ENCODE results near the gene UNC5B. TPM values are rescaled to one million over a fixed set of nuclear protein-coding genes. Genes with fewer than 3 reads are reported as not detected.

The UNC5B gene
- 0.53 to 0.77 TPM (median 0.70 TPM) in 5 replicates for total RNA-seq (2022; extraction: Qiagen RNA extraction; ENCODE audit: low read depth)

GRCh38 chr10:71212318-71213126, at the start of gene UNC5B:
Gene UNC5B, plus strand, starts transcription at chr10:71212570. Its CDS starts 416 bp downstream, at chr10:71212986.

DNA sequence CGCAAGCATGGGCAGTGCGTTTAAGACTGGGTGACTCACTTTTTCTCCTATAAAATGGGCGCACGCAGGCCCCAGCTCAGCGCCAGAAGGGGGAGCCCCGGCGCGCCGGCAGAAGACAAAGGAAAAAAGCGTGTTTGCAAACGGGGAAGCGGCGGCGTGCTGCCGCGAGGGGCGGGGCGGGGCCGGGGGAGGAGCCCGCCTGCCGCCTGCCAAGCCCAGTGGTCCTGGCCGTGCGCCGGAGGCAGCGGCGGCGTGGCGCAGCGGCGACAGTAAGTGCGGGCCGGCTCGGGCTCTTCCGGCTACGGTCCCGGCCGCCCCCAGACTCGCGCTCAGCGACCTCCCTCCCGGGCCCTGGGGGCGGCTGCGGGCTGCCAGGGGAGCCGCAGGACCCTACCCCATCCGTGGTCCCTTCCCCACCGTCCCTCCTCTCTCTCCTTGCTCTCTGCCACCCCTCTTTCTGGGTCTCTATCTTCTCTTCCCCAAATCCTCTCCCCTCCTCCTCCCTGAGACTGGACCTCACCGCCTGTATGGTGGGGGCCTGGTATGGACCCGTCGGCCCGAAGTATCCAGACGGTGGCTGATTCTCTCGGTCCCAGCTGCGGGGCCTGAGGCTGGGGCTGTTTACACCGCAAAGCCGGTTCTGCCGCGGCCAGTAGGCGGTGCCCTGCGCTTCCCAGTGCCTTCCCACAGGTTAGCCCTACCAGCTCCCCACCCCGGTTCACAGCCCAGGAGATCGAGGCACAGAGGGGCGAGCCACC, 106.9 kb downstream of the UNC5B start, which contains the start of gene SLC29A3:
SLC29A3 (plus strand) TSS at position 218 of the 758 bp plus-strand sequence; CDS start at position 269, 51 bp downstream.

Other genes starting within 250 kb of the UNC5B start
- 11.9 to 15.4 TPM (median 12.9 TPM) in 5 replicates for gene SLC29A3, start 106.7 kb downstream of the UNC5B start, total RNA-seq (2022; extraction: Qiagen RNA extraction; ENCODE audit: low read depth)
- 2.0 to 2.9 TPM (median 2.2 TPM) in 5 replicates for gene CDH23, start 184.3 kb downstream of the UNC5B start, total RNA-seq (2022; extraction: Qiagen RNA extraction; ENCODE audit: low read depth)

All from A549 treated with CpdA at 1 μM for 4 hours (cell line).